HEK293 (cell line): Measurements from ENCODE around the gene TTC33.

Experiments
- BCL11A ChIP-seq: fragments of 450-650 bp; formaldehyde crosslinking; IDR thresholded peaks from 2 replicates; pipeline ENCODE4 v1.5.1; 2016; ENCODE audit warnings: low read depth, missing biosample characterization, missing genetic modification characterization
- PBX3 ChIP-seq: sonication (generic); formaldehyde crosslinking; IDR thresholded peaks from 2 replicates; pipeline ENCODE4 v1.8.1; 2022; ENCODE audit warnings: mild to moderate bottlenecking, moderate library complexity, missing genetic modification reagents
- SALL2 ChIP-seq: fragments of 450-650 bp; formaldehyde crosslinking; IDR thresholded peaks from 2 replicates; pipeline ENCODE4 v1.5.0; 2017; ENCODE audit warnings: missing biosample characterization, mild to moderate bottlenecking, missing genetic modification characterization, borderline replicate concordance
- SCRT2 ChIP-seq: fragments of 450-650 bp; formaldehyde crosslinking; IDR thresholded peaks from 2 replicates; pipeline ENCODE4 v1.5.1; 2016; ENCODE audit warnings: missing biosample characterization, missing genetic modification characterization
- ZFP3 ChIP-seq: fragments of 450-650 bp; formaldehyde crosslinking; IDR thresholded peaks from 2 replicates; pipeline ENCODE4 v1.5.1; 2016; ENCODE audit warnings: low read depth, missing biosample characterization, missing genetic modification characterization
- ZNF114 ChIP-seq: fragments of 450-650 bp; formaldehyde crosslinking; IDR thresholded peaks from 2 replicates; pipeline ENCODE4 v1.5.0; 2017; ENCODE audit warnings: missing biosample characterization, missing genetic modification characterization
- ZNF530 ChIP-seq: fragments of 450-650 bp; formaldehyde crosslinking; IDR thresholded peaks from 2 replicates; pipeline ENCODE4 v1.5.1; 2016; ENCODE audit warnings: low read depth, missing biosample characterization, missing genetic modification characterization
- ZNF660 ChIP-seq: fragments of 450-650 bp; IDR thresholded peaks from 2 replicates; pipeline ENCODE4 v1.5.1; 2018; ENCODE audit warnings: missing biosample characterization, mild to moderate bottlenecking, missing genetic modification characterization
- TF ChIP-seq, protein P1 (sequence below): fragments of 450-650 bp; formaldehyde crosslinking; IDR thresholded peaks from 2 replicates; pipeline ENCODE4 v1.5.1; 2016; ENCODE audit warnings: missing biosample characterization, missing genetic modification characterization
- TF ChIP-seq, protein P2 (sequence below): fragments of 450-650 bp; formaldehyde crosslinking; IDR thresholded peaks from 2 replicates; pipeline ENCODE4 v1.5.1; 2016; ENCODE audit warnings: missing biosample characterization, missing genetic modification characterization
- TF ChIP-seq, protein P3 (sequence below): fragments of 450-650 bp; formaldehyde crosslinking; IDR thresholded peaks from 2 replicates; pipeline ENCODE4 v1.5.1; 2016; ENCODE audit warnings: missing biosample characterization, missing genetic modification characterization, borderline replicate concordance
- TF ChIP-seq, protein P4 (sequence below): fragments of 450-650 bp; formaldehyde crosslinking; IDR thresholded peaks from 2 replicates; pipeline ENCODE4 v1.5.1; 2016; ENCODE audit warnings: missing biosample characterization, missing genetic modification characterization
- TF ChIP-seq, protein P5 (sequence below): fragments of 450-650 bp; formaldehyde crosslinking; IDR thresholded peaks from 2 replicates; pipeline ENCODE4 v1.5.1; 2016; ENCODE audit warnings: missing biosample characterization, missing genetic modification characterization, low read depth

- TF ChIP-seq SALL2 (no peak), ZFP3 (tag by site-specific recombination) (no peak), BCL11A (tag by site-specific recombination) (no peak), SCRT2 (tag by site-specific recombination) (no peak), ZNF530 (no peak), ZNF114 (tag by site-specific recombination) (no peak), ZNF660 (no peak), PBX3 (no peak)
- TF ChIP-seq, protein P1, sequence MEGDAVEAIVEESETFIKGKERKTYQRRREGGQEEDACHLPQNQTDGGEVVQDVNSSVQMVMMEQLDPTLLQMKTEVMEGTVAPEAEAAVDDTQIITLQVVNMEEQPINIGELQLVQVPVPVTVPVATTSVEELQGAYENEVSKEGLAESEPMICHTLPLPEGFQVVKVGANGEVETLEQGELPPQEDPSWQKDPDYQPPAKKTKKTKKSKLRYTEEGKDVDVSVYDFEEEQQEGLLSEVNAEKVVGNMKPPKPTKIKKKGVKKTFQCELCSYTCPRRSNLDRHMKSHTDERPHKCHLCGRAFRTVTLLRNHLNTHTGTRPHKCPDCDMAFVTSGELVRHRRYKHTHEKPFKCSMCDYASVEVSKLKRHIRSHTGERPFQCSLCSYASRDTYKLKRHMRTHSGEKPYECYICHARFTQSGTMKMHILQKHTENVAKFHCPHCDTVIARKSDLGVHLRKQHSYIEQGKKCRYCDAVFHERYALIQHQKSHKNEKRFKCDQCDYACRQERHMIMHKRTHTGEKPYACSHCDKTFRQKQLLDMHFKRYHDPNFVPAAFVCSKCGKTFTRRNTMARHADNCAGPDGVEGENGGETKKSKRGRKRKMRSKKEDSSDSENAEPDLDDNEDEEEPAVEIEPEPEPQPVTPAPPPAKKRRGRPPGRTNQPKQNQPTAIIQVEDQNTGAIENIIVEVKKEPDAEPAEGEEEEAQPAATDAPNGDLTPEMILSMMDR (tag by site-specific recombination): no peak
- TF ChIP-seq, protein P2, sequence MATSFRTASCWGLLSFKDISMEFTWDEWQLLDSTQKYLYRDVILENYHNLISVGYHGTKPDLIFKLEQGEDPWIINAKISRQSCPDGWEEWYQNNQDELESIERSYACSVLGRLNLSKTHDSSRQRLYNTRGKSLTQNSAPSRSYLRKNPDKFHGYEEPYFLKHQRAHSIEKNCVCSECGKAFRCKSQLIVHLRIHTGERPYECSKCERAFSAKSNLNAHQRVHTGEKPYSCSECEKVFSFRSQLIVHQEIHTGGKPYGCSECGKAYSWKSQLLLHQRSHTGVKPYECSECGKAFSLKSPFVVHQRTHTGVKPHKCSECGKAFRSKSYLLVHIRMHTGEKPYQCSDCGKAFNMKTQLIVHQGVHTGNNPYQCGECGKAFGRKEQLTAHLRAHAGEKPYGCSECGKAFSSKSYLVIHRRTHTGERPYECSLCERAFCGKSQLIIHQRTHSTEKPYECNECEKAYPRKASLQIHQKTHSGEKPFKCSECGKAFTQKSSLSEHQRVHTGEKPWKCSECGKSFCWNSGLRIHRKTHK: no peak
- TF ChIP-seq, protein P3, sequence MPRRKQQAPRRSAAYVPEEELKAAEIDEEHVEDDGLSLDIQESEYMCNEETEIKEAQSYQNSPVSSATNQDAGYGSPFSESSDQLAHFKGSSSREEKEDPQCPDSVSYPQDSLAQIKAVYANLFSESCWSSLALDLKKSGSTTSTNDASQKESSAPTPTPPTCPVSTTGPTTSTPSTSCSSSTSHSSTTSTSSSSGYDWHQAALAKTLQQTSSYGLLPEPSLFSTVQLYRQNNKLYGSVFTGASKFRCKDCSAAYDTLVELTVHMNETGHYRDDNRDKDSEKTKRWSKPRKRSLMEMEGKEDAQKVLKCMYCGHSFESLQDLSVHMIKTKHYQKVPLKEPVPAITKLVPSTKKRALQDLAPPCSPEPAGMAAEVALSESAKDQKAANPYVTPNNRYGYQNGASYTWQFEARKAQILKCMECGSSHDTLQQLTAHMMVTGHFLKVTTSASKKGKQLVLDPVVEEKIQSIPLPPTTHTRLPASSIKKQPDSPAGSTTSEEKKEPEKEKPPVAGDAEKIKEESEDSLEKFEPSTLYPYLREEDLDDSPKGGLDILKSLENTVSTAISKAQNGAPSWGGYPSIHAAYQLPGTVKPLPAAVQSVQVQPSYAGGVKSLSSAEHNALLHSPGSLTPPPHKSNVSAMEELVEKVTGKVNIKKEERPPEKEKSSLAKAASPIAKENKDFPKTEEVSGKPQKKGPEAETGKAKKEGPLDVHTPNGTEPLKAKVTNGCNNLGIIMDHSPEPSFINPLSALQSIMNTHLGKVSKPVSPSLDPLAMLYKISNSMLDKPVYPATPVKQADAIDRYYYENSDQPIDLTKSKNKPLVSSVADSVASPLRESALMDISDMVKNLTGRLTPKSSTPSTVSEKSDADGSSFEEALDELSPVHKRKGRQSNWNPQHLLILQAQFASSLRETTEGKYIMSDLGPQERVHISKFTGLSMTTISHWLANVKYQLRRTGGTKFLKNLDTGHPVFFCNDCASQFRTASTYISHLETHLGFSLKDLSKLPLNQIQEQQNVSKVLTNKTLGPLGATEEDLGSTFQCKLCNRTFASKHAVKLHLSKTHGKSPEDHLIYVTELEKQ (tag by site-specific recombination): no peak
- TF ChIP-seq, protein P4, sequence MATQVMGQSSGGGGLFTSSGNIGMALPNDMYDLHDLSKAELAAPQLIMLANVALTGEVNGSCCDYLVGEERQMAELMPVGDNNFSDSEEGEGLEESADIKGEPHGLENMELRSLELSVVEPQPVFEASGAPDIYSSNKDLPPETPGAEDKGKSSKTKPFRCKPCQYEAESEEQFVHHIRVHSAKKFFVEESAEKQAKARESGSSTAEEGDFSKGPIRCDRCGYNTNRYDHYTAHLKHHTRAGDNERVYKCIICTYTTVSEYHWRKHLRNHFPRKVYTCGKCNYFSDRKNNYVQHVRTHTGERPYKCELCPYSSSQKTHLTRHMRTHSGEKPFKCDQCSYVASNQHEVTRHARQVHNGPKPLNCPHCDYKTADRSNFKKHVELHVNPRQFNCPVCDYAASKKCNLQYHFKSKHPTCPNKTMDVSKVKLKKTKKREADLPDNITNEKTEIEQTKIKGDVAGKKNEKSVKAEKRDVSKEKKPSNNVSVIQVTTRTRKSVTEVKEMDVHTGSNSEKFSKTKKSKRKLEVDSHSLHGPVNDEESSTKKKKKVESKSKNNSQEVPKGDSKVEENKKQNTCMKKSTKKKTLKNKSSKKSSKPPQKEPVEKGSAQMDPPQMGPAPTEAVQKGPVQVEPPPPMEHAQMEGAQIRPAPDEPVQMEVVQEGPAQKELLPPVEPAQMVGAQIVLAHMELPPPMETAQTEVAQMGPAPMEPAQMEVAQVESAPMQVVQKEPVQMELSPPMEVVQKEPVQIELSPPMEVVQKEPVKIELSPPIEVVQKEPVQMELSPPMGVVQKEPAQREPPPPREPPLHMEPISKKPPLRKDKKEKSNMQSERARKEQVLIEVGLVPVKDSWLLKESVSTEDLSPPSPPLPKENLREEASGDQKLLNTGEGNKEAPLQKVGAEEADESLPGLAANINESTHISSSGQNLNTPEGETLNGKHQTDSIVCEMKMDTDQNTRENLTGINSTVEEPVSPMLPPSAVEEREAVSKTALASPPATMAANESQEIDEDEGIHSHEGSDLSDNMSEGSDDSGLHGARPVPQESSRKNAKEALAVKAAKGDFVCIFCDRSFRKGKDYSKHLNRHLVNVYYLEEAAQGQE (tag by site-specific recombination): no peak
- TF ChIP-seq, protein P5, sequence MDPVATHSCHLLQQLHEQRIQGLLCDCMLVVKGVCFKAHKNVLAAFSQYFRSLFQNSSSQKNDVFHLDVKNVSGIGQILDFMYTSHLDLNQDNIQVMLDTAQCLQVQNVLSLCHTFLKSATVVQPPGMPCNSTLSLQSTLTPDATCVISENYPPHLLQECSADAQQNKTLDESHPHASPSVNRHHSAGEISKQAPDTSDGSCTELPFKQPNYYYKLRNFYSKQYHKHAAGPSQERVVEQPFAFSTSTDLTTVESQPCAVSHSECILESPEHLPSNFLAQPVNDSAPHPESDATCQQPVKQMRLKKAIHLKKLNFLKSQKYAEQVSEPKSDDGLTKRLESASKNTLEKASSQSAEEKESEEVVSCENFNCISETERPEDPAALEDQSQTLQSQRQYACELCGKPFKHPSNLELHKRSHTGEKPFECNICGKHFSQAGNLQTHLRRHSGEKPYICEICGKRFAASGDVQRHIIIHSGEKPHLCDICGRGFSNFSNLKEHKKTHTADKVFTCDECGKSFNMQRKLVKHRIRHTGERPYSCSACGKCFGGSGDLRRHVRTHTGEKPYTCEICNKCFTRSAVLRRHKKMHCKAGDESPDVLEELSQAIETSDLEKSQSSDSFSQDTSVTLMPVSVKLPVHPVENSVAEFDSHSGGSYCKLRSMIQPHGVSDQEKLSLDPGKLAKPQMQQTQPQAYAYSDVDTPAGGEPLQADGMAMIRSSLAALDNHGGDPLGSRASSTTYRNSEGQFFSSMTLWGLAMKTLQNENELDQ: no peak
Observed at GRCh38 chr5:40571729-40572128, 184.0 kb downstream of the TTC33 start.
